DMS53 treated with DMSO at 0.1 percent for 48 hours (cell line): Measurements from ENCODE around the gene CLDN4.
"Not testable (repeated sequence)": the region's sequence is repeated elsewhere in the genome, so short reads cannot be mapped to it uniquely, and the experiment has no call there.

Source experiments
- DNase-seq: peaks from one replicate; lab custom pipeline; 2025; ENCODE audit not compliant: unreplicated experiment; lab: John Stamatoyannopoulos, UW

CLDN4 gene

GRCh38 chr7:73823257-73823656, 7.5 kb upstream of the CLDN4 start:
- DNase-seq, result no peak

GRCh38 chr7:73823873-73824592, 6.8 kb upstream of the CLDN4 start:
- no peak for DNase-seq

- DNase-seq, result no peak
Observed at GRCh38 chr7:73824986-73825385, 5.8 kb upstream of the CLDN4 start.

DNA sequence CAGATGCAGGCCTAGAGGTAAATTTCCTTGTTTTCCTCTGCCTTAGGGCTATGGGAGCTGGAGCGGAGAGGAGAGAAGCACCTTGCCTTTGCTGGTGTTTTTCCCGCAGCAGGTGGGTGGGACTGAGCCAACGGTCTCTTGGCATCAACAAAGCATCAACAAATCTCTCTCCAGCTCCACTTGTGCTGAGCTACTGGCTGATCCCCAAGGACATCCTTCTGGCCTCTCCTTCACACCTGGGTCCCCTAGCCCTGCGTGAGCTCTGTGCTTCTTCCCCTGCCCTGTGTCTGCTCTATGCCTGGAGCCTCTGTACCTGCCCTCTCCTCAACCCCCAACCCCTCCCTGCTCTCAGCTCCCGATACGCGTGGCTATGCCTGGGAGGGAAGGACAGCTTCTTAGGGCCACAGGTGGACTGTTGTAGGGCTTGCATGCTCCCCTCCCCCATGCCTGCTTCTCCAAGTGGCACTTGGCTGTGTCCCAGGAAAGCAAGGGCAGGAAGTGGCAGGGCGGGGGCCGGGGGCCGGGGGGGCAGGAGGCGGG, 3.2 kb upstream of the CLDN4 start:
- DNase-seq, result peak; percentile 100

DNA sequence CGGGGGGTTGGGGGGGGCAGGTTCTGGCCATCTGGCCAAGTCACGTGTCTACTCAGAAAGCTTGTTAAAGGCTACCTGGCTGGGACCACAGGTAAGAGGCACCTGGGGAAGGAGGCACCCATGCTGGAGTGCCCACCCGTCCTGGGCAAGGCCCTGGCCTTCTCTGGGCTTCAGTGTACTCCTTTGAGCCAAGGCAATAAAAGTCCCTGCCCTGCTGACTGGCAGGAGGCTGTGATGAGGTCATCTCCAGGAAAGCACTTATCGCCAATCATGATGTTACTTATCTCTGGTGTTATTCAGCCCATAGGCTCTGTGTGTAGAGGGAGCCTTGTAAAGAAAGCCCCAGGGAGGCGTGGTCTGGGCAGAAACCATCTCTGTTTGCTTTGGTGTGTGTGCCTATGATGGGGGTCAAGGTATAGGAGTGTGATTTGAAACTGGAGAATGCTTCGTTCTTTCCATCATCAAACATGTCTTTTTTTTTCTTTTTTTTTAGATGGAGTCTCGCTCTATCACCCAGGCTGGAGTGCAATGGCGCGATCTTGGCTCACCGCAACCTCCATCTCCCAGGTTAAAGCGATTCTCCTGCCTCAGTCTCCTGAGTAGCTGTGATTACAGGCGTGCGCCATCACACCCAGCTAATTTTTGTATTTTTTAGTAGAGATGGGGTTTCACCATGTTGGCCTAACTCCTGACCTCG, 2.5 kb upstream of the CLDN4 start:
- peak; percentile 100 for DNase-seq

DNA sequence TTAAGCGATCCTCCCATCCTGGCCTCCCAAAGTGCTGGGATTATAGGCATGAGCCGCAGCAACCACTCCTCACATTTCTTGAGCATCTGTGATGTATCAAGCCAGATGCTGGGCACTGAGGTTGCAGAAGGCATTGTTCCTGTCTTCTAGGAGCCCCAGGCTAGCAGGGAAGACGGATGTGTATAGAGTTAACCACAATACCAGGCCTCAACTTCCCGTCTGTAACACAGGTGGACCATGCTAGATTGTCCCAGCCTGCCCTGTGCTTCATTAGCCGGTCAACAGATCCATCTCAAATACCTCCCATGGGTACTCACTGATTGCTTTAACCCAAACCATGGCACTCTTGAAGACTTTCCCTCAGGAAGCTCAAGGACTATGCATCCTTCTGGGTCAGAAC, 1.8 kb upstream of the CLDN4 start:
- no peak for DNase-seq

DNA sequence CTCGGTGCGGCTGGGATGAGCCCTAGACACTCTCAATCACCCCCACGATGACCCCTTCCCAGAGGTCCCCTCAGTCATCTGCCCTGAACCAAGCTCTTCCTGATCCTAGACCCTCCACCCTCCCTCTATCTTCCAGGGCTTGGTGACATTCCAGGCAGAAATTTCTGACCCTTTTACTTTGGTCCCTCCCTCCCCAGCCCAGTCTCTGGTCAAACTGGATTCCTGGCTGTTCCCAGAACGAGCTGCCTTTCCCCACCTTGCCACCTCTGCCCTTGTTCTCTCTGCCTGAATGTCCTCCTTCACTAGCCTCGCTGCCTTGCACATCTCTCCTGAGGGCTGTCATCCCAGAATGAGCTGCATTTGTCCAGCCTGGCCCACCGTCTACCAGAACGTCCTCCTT, 1.3 kb upstream of the CLDN4 start:
- peak; percentile 9 for DNase-seq

GRCh38 chr7:73829921-73830680, 695 bp upstream of the CLDN4 start:
- peak; percentile 57 for DNase-seq

- DNase-seq, result no peak
Observed at GRCh38 chr7:73831584-73831833, 713 bp downstream of the CLDN4 start.

- peak; percentile 97 for DNase-seq
Observed at GRCh38 chr7:73831834-73832651, 1.2 kb downstream of the CLDN4 start.

GRCh38 chr7:73832806-73833205, 2.0 kb downstream of the CLDN4 start:
- DNase-seq, result peak; percentile 42

- peak; percentile 83 for DNase-seq
Observed at GRCh38 chr7:73833251-73833919, 2.6 kb downstream of the CLDN4 start.

DNA sequence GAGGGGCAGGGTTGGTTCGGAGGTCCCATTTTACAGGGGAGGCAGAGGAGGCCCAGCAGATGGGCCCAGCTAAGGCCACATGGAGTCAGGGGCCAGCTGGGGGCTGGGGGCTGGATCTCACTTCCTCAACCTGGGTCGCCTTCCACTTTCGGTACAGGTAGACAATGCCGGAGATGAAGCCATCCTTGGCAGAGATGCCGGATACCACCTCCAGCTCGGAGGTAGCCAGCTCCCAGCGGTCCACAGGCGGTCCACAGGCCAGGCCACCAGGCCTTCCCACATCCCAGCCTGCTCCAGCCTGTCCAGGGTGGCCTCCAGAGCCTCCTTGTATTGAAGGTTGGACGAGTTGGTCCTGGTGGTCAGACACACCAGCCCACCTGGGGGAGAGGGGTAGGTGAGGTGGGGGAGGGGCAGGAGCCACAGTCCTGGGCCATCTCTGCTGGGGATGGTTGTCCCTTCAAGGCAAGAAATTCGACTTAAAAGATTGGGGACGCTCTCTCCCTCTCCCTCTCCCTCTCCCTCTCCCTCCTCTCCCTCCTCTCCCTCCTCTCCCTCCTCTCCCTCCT, 3.9 kb downstream of the CLDN4 start:
- DNase-seq, result no peak

DNA sequence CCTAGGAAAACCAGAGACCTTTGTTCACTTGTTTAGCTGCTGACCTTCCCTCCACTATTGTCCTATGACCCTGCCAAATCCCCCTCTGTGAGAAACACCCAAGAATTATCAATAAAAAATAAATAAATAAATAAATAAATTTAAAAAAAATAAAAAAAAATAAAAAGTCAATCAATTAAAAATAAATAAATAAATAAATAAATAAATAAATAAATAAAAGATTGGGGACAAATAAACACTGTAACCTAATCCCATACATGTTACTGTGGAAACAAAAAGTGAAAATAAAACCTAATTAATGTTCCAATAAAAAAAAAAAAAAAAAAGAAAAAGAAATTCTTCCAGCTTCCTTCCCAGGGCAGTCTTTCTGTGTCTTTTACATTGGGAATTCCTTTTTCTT, 6.4 kb downstream of the CLDN4 start:
- not testable (repeated sequence) for DNase-seq

GRCh38 chr7:73838642-73839041, 7.8 kb downstream of the CLDN4 start:
- DNase-seq, result no peak

DNA sequence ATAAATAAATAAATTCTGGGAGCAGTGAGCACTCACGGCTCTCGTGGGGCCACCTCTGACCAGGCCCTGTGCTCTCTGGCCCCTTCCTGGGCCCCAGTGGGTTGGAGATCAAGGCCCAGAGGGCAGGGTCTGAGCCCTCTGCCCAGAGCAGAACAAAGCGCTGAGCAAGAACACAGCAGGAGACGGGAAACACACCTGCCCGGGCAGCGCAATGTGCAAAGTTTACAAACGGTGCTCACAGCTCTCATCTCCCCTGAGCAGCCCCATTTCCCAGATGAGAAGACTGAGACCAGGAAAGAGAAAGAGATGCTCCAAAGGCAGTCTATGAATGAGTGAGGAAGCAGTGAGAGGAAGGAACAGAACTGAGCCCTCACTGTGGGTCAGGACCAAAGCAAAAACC, 8.5 kb downstream of the CLDN4 start:
- no peak for DNase-seq

- DNase-seq, result no peak
Observed at GRCh38 chr7:73839743-73840714, 9.2 kb downstream of the CLDN4 start.

DNA sequence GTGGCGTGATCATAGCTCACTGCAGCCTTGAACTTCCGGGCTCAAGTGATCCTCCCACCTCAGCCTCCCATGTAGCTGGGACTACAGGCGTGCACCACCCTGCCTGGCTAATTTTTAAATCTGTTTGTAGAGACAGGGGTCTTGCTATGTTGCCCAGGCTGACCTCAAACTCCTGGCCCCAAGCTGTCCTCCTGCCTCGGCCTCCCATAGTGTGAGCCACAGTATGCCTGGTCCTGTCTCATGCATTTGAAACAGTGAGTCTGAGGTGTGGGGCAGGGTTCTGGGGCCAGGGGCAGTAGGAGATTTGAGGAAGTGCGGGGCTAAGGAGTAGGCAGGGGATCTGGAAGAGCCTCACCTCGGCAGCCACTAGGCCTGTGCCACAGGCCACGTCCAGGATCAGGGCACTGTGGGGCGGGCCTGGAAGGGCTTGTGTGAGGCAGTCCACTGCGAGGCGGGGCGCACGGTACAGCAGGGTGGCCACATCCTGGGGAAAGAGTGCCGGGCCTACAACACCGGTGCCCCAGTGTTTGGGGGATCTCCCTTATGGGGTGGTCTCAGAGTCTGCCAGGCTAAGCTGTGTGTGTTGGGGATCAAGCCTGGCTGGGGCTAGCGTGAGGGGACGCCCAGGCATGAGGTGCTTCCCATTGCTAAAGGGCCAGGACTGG, 10.1 kb downstream of the CLDN4 start:
- no peak for DNase-seq

DNA sequence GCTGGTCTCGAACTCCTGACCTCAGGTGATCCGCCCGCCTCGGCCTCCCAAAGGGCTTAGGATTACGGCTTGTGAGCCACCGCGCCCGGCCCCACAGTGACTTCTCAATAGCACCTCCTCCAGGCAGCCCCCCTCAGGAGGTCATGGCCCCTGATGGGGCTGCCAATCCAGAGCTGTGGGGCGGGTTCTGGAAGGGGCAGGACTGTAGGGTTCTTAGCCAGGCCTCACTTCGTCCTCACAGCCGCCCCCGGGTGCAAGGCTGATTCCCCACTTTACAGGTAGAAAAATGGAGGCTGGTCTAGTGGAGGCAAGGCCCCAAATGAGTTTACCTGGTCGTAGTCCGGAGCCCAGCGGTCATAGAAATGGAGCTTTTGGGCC, 10.9 kb downstream of the CLDN4 start:
- no peak for DNase-seq
